ENCODE data around the gene TRIM68.

Gene TRIM68

DNA sequence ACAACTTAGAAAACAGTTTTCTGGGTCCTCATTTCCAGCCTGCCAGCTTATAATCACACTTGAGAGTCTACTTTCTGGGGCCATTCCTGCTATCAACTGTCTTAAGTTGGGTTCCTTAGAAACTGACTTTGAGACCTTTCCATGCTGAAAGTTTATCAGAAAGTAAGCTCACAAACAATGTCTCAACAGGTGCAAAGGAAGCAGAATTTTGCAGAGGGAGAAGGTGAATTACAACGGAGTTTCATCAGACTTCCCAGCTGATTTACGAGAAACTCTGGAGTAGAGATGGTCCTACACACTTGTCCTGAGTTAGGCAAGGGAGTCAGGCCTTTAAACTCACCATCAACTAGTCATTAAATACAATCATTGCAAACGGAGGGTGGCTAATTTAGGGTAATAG, 31.2 kb downstream of the TRIM68 start:
- Mint-ChIP-seq H3K36me3 (ENCODE audit: low read depth) (no peaks in the 10 kb centered on the region), H3K9me3 (no peaks in the 10 kb centered on the region), H3K4me1 (no peaks in the 10 kb centered on the region), H3K27me3 (ENCODE audit: low read depth) (peaks cover 23% of the 10 kb centered on the region), H3K27ac (no peak overlapping the region), H3K4me3 (no peak overlapping the region)
- TF ChIP-seq, protein P1, sequence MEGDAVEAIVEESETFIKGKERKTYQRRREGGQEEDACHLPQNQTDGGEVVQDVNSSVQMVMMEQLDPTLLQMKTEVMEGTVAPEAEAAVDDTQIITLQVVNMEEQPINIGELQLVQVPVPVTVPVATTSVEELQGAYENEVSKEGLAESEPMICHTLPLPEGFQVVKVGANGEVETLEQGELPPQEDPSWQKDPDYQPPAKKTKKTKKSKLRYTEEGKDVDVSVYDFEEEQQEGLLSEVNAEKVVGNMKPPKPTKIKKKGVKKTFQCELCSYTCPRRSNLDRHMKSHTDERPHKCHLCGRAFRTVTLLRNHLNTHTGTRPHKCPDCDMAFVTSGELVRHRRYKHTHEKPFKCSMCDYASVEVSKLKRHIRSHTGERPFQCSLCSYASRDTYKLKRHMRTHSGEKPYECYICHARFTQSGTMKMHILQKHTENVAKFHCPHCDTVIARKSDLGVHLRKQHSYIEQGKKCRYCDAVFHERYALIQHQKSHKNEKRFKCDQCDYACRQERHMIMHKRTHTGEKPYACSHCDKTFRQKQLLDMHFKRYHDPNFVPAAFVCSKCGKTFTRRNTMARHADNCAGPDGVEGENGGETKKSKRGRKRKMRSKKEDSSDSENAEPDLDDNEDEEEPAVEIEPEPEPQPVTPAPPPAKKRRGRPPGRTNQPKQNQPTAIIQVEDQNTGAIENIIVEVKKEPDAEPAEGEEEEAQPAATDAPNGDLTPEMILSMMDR (IDR thresholded peaks at IDR 0.05; ENCODE audit: unreplicated experiment in 3 of 3), result no peak

DNA sequence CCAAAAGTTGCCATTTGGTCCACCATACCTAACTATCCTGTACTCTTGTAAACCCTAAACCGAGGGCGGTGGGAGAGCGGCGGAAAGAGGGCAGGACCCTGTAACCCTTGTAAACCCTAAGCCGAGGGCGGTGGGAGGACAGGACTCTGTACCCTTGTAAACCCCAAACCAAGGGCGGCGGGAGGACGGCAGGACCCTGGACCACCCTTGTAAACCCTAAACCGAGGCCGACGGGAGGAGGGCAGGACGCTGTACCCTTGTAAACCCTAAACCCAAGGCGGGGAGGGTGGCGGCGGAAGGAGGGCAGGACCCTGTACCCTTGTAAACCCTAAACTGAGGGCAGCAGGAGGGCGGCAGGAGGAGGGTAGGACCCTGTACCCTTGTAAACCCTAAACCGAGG, 39.0 kb downstream of the TRIM68 start:
- Mint-ChIP-seq H3K27ac (no peak overlapping the region), H3K9me3 (peaks cover 5% of the 10 kb centered on the region), H3K4me3 (no peak overlapping the region), H3K36me3 (ENCODE audit: low read depth) (no peaks in the 10 kb centered on the region), H3K27me3 (ENCODE audit: low read depth) (no peaks in the 10 kb centered on the region), H3K4me1 (no peaks in the 10 kb centered on the region)
- TF ChIP-seq, protein P1 (IDR thresholded peaks at IDR 0.05; ENCODE audit: unreplicated experiment in 3 of 3), result no peak

- no peaks in the 10 kb centered on the region for H3K27me3 Mint-ChIP-seq (ENCODE audit: low read depth)
- no peak overlapping the region for H3K4me3 Mint-ChIP-seq
- TF ChIP-seq, protein P1 (IDR thresholded peaks at IDR 0.05; ENCODE audit: unreplicated experiment in 3 of 3), result no peak
- H3K27ac Mint-ChIP-seq, result no peak overlapping the region
- H3K9me3 Mint-ChIP-seq, result peaks cover 25% of the 10 kb centered on the region
- H3K36me3 Mint-ChIP-seq (ENCODE audit: low read depth), result no peaks in the 10 kb centered on the region
- H3K4me1 Mint-ChIP-seq, result no peaks in the 10 kb centered on the region
Measured at GRCh38 chr11:4565371-4565770, 42.7 kb downstream of the TRIM68 start.

DNA sequence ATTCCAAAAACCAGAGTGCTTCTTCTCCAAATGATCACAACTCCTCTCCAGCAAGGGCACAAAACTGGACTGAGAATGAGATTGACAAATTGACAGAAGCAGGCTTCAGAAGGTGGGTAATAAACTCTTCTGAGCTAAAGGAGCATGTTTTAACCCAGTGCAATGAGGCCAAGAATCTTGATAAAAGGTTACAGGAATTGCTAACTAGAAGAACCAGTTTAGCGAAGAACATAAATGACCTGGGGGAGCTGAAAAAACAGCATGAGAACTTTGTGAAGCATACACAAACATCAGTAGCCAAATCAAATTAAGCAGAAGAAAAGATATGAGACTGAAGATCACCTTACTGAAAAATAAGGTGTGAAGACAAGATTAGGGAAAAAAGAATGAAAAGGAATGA, 47.6 kb downstream of the TRIM68 start:
- Mint-ChIP-seq H3K4me1 (no peaks in the 10 kb centered on the region), H3K4me3 (no peak overlapping the region), H3K36me3 (ENCODE audit: low read depth) (no peaks in the 10 kb centered on the region), H3K9me3 (peaks cover 25% of the 10 kb centered on the region), H3K27me3 (ENCODE audit: low read depth) (no peaks in the 10 kb centered on the region), H3K27ac (peak overlapping the region in 1 of 3 experiments; percentile 87)
- TF ChIP-seq, protein P1 (IDR thresholded peaks at IDR 0.05; ENCODE audit: unreplicated experiment in 3 of 3), result no peak

- H3K4me1 Mint-ChIP-seq, result no peaks in the 10 kb centered on the region
- H3K9me3 Mint-ChIP-seq, result peaks cover 25% of the 10 kb centered on the region
- no peaks in the 10 kb centered on the region for H3K27me3 Mint-ChIP-seq (ENCODE audit: low read depth)
- H3K4me3 Mint-ChIP-seq, result no peak overlapping the region
- TF ChIP-seq, protein P1 (IDR thresholded peaks at IDR 0.05; ENCODE audit: unreplicated experiment in 3 of 3), result no peak
- no peaks in the 10 kb centered on the region for H3K36me3 Mint-ChIP-seq (ENCODE audit: low read depth)
- H3K27ac Mint-ChIP-seq, result peak overlapping the region in 1 of 3 experiments; percentile 87
Measured at GRCh38 chr11:4559527-4560440, 48.2 kb downstream of the TRIM68 start.
